ENCODE measurements around the gene ACYP2.
"Not testable (repeated sequence)": the region's sequence is repeated elsewhere in the genome, so short reads cannot be mapped to it uniquely, and the experiment has no call there.

ACYP2 gene

DNA sequence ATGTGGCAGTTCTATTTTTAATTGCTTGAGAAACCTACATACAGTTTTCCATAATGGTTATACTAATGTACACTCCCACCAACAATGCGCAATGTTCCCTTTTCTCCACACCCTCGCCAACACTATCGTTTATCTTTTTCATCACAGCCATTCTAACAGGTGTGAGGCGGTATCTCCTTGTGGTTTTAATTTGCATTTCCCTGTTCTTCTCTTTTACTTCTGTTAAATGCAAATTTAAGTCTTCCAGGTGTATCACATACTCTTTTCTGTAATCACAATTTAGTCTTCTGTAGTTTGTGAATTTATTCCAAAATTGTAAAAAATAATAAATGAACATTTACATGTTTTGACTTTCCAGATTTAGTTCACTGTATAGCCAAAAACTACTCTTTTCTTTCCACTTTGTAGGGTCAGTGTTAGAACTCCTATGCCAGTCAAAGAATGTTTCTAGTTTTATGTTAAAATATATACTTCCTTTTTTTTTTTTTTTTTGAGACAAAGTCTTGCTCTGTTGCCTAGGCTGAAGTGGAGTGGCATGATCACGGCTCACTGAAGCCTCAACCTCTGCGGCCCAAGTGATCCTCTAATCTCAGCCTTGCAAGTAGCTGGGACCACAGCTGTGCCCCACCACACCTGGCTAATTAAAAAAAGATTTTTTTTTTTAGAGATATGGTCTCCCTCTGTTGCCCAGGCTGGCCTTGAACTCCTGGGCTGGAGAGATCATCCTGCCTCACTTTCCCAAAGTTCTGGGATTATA lies 15.4 kb upstream of the ACYP2 start:
- no peak for DNase-seq

- no peak for DNase-seq
These were observed 14.6 kb upstream of the ACYP2 start for GRCh38 chr2:54100772-54101171.

- DNase-seq = no peak
These were observed 11.7 kb upstream of the ACYP2 start for GRCh38 chr2:54103454-54104314.

DNA sequence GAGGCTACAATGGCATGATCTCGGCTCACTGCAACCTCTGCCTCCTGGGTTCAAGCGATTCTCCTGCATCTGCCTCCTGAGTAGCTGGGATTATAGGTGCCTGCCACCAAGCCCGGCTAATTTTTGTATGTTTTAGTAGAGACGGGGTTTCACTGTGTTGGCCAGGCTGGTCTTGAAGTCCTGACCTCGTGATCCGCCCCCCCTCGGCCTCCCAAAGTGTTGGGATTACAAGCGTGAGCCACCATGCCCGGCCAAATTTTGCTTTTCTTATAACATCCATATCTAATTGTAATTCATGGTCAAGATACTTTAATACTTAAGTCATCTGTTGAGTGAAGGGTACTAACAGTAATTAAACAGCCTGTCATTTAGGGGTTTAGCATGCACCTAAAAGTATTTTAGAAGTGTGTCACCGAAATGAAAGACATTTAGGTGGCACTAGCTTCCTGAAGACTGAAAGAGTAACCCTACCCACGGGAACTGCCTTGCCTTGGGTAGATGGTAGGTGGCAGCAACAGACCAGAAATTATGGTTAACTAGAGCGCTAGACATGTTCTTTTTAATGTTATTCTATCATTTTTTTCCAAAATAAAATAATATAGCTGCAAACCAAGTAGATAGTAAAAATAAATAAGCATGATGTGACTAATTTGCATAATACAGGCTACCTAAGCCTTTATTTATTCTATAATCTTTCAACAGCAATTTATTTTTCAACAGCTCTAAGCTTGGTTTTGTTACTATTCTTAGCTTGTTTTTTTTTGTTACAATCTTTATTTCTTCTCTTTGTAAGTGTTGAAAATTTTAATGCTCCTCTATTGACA lies 8.6 kb upstream of the ACYP2 start:
- DNase-seq = no peak

- no peak for DNase-seq
These were observed 8.0 kb upstream of the ACYP2 start for GRCh38 chr2:54107455-54107764.

GRCh38 chr2:54107903-54108615 lies 7.4 kb upstream of the ACYP2 start:
- DNase-seq = no peak

GRCh38 chr2:54109848-54110247 lies 5.6 kb upstream of the ACYP2 start:
- no peak for DNase-seq

DNA sequence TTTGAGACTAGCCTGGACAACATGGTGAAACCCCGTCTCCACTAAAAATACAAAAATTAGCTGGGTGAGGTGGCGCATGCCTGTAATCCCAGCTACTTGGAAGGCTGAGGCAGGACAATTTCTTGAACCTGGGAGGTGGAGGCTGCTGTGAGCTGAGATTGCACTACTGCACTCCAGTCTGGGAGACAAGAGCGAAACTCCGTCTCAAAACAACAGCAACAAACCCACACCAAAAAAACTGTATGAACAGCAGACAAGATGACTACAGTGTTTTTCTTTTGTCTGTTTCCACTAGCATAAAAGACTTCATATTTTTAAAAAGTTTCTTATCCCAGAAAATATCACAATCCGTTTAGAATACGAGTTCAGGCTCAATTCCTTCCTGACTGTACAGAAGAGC lies 936 bp upstream of the ACYP2 start:
- DNase-seq = not testable (repeated sequence)

DNA sequence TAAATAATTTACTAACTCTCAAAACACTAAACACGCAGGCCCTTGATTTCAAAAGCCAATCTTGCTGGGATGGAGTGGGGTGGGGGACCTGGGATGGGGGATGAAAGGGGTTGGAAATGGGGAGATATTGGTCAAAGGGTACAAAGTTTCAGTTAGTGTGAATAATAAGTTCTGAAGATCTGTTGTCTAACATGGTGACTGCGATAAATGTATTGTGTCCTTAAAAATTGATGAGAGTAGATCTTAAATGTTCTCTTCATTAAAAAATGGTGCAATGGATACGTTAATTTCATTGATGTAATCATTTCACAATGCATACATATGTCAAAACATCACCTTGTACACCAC lies 505 bp upstream of the ACYP2 start:
- no peak for DNase-seq

- not testable (repeated sequence) for DNase-seq
These were observed 1.2 kb downstream of the ACYP2 start for GRCh38 chr2:54116598-54116997.

GRCh38 chr2:54120950-54121349 lies 5.5 kb downstream of the ACYP2 start:
- no peak for DNase-seq

DNA sequence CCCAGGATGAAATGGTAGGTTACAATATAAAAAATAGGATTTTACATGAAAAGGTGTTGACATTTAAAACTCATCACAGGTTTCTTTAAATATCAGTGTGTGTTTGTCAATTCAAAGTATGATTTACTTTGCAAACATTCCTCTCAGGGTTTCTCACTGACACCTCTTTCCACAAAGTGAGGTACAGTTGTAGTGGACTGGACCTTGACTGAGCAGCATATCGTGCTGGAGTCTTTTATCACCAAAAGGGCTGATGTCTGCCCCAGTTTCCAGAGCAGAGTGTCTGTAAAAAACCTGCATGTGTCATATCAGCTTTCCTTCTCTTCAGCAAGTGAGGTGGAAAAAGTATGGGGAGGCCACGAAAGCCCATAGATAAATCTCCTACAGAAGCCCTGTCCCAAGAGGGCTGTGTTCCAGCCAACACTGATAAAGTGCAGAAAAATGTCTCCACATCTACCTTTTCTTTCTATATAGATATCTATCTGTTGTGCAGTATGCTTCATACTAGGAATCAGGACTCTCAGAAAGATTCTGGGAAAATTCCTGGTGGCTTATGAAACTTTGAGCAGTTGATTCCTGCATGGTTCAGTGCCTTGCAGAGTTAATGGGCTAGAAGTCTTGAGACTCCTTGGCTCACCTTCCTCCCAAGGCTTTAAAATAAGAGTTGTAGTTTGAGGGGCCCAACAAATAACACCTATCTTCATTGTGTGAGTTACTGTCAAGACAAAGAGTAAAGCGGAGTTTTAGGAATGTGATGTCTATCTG lies 6.9 kb downstream of the ACYP2 start:
- no peak for DNase-seq

DNA sequence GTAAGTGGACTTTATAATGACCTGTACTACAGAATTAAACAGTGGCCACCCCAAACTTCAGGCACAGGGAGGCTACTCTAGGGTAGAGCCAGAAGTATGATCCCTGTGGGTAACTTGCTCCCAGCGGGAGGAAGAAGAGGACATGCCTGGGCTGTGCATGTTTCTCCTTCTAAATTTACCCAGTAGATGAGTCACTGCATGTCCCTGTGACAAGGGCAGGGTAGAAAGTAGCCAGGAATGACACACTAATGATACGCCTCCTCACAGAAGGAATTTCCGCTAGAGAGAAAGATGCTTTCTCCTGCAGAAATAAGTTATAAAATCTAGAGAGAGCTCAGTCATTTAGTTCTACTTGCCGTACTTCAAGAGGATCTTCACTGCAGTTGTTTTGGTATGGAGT lies 7.5 kb downstream of the ACYP2 start:
- DNase-seq = no peak

DNA sequence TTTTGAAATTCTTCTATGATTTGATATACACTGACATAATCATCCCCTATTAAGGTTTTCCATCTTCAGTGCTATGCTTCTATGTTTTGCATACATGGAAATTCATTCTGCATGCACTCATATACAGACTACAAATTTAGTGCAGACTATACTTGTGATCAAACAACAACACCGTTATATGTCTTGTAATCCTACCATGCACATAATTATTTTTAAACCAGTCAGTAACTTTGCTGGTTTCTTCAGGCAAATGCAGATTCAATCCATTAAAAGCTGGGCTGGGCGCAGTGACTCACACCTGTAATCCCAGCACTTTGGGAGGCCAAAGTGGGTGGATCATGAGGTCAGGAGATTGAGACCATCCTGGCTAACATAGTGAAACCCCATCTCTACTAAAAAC lies 11.8 kb downstream of the ACYP2 start:
- DNase-seq = not testable (repeated sequence)

- DNase-seq = no peak
These were observed 17.6 kb downstream of the ACYP2 start for GRCh38 chr2:54133056-54133455.

DNA sequence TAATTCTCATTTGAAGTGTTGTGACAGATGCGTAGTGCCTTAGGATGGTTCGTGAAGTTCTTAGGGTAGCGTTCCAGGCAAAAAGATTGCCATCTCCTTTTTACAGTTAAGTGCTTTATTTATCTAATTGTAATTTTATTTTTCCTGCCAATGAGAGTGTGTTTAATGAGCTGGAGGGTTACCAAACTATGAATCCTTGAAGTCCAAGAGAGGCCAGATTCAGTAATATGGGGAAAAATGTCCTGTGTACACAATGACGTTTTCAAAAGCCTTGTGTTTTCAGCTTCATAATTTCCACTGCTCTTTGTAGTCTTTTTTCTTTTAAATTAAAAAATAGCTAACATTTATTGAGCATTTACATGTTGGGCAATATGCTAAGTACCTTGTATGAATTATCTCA lies 23.8 kb downstream of the ACYP2 start:
- DNase-seq = no peak

GRCh38 chr2:54143780-54144179 lies 28.4 kb downstream of the ACYP2 start:
- no peak for DNase-seq

DNA sequence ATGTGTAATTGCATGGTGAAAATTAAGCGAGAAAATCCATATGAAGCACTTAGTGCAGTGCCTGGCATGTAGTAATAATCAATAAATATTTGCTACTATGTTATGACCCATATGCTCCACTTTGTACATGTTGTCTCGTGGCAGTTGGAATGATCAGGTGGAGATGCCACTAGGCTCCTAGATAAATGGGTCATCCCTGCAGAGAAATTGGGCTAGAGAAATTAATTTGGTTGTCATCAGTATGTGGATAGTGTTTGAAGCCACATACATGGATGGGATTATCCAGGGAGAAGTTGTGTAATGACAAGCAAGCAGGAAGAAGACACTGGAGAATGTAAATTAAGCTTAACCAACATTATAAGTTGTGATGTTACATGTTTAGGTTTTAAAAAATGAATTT lies 33.0 kb downstream of the ACYP2 start:
- DNase-seq = no peak

GRCh38 chr2:54149638-54150441 lies 34.4 kb downstream of the ACYP2 start:
- DNase-seq = no peak

GRCh38 chr2:54158311-54158710 lies 42.9 kb downstream of the ACYP2 start:
- DNase-seq = no peak

GRCh38 chr2:54161660-54162424 lies 46.4 kb downstream of the ACYP2 start:
- DNase-seq = no peak

All from NCI-H1092 (cell line).